HG03196 (cell line): ENCODE results near the gene E2F4.

Experiments
- ATAC-seq: cut with Tn5 transposase; IDR thresholded peaks from one replicate; pipeline ENCODE4 v1.9.1; 2021; ENCODE audit not compliant: unreplicated experiment

Gene E2F4

DNA sequence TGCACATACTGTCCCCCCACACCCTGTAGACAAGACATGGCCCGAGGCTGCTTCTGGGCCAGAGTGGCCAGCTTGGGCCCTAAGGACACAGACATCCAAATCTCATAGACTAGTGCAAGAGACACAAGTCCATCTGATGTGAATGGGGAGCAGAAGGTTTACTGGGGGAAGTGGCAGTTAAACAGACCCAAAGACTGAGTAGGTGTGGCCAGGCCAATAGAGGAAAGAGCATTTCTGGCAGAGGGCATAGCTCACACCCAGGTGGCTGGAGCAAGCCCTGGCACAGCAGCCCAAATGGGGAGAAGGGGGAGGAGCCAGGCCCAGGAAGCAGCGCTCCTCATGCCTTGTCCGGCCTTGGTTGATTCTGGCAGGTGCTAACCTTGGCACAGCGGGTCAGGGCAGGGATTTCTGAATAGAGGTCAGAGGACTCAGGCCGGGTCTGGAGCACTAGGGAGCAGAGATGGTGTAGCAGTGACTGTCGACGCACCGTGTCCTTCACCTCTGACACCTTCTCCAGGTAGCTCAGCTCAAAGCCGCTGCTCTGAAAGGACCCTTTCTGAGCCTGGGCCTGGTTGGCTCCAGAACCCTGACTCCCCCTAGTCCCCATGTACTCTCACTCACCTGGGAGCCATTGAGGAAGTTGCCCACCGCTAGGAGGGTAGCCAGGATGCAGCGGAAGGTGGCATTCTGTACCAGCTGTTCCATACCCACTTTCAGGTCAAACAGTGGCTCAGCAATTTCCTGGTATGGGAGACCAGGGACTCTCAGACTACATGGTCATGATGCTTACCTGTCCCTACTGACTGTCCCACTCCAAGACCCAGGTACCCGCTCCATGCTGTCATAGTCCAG is 39.1 kb downstream of the E2F4 start:
- no peak for ATAC-seq

DNA sequence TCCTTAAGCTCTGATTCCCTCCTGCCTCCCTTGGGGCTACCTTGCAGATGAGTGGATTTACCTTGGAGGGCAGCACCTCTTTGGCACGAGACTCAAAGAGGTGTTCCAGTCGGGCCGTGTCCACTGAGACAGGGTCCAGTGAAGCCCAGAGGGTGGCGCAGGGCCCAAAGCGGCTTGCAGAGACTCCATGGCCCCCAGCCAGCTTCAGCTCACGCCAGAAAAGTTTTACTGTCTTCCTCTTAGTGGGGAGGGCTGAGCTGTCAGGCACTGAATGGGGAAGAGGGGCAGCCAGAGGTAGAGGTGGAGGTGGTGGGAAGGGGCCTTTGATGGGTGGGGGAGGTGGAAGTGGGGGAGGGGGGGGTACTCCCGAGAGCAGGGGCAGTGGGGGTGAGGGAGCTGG is 41.6 kb downstream of the E2F4 start:
- no peak for ATAC-seq

DNA sequence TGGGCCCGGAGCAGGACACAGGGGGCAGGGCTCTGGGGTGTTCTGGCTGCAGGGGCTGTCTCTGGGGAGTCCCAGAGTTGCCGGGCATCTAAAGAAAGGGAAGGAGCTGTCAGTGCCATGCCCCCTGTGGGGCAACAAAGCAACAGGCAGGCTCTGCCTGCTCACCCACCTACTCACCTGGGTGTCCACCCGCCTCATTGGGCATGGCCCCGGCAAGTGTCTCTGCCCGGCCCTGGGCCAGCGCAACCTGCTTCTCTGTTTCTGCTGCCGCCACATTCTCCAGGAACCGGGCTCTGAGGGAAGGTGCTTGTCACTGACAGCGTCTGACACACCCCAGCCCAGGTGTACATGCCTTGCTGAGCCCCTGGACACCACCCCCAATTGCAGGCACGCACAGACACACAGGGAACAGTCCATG is 42.2 kb downstream of the E2F4 start:
- ATAC-seq, result no peak

DNA sequence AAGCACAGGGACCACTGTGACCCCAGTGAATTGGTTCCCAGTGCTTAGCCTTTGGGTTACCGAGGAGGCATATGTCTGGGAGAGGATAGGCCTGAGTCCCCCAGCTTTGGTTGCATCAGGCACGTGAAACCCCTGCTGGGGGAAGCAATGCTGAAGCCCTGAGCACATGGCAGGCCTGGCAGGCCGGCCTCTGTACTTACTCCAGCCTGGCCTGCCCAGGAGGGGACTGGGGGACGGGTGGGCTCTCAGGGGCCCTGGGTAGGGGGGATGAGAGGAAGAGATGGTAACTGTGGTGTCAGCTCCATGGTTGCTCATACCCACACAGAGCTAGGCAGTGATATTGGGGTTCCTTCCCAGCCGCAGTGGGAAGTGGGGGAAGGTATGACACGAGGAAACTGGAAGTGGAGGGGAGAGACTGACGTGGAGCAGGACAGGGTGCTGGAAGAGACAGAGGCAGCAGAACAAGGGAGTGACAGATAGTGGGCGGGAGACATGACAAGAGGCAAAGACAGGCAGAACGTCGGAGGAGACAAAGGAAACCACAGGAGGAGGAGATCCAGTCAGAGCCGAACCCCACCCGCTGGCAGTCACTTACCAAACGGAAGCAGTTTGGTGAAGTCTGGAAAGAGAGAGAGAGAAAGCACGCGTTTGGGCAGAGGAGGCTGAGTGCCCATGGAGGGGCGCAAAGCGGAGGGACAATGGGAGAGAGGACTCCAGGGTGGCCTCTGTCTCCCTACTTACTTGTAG is 44.0 kb downstream of the E2F4 start:
- ATAC-seq, result no peak

DNA sequence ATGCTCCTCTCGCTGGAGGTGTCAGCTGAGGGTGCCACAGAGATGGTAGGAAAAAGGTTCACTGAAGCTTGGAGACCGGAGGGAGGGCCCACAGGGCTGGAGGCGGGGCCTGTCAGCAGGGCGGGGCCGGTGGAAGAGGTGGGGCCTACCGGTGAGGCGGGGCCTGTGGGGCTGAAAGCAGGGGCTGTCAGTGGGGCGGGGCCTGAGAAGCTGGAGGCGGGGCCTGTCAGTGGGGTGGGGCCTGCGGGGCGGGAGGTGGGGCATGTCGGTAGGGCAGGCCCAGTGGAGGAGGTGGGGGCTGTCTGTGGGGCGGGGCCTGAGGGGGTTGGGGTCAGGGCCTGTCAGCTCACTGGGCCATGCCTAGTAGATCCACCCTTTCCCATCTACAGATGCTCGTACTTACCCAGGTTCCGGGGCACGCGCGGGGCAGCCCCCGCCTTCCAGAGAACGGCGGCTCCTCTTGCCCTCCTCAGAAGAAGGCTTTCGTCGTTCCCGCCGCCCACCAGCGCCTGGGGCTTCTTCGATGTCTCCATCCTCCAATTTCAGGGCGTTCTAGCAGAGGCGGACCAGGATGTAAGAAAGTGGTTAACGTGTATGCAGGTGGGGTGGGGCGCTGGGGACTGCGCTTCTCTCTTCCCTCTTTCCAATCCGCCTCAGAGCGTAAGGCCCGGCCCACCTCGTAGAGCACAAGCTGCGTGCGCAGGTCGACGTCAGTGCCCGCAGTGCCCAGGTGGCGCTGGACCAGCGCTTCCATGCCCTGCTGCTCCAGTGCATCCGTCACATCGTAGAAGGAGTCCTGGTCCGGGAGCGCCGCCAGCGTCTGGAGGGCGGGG is 44.8 kb downstream of the E2F4 start:
- no peak for ATAC-seq

DNA sequence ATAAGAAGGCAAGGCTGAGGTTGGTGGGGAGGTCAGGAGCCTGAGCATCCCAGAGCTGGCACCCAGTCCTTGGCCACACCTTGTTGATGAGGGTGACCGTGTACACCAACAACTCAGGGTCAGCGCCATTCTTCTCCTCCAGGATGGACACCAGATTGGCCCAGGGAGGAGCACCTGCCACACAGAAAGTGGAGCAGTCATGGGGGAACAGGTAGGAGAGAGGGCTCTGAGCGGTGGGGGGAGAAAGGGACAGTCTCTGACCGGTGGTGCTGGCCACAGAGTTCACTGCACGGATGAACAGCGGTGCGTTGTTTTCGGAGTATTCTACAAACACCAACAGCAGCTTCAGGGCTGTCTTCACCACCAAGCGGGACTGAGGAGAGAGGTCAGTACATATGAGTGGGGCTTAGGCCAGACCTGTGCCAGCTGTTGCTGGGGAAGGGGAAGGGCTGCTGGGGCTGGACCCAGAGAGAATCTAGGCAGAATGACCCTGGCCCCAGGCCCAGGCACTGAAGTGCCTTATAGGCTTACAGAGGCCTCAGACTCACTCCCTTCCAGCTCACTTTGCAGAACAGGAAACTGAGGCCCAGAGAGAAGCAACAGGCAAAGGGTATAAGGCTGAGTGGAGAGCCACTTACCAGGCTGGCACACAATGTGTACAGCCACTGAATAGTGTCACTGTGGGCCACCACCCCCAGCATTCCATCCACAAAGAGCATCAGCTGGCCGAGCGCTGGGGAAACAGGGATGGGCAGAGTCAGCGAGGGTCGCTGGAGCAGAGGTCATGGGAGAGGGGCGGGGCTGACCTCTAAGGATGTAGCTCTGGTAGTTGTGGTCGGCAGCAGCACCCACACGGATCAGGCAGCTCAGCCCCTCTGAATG is 45.7 kb downstream of the E2F4 start:
- no peak for ATAC-seq

DNA sequence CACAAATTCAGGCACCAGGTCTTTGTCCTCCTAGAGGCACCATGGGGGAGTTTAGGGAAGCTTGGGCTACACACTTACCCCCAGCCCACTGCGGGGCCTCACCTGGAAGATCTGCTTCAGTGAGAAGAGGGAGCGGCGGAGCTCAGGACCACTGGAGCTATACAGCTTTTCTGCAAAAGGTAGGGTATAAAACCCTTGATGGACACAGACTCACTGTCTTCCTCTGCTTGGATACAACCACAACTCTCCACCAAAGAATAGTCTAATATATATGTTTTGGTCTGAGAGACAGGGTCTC is 46.3 kb downstream of the E2F4 start:
- no peak for ATAC-seq

DNA sequence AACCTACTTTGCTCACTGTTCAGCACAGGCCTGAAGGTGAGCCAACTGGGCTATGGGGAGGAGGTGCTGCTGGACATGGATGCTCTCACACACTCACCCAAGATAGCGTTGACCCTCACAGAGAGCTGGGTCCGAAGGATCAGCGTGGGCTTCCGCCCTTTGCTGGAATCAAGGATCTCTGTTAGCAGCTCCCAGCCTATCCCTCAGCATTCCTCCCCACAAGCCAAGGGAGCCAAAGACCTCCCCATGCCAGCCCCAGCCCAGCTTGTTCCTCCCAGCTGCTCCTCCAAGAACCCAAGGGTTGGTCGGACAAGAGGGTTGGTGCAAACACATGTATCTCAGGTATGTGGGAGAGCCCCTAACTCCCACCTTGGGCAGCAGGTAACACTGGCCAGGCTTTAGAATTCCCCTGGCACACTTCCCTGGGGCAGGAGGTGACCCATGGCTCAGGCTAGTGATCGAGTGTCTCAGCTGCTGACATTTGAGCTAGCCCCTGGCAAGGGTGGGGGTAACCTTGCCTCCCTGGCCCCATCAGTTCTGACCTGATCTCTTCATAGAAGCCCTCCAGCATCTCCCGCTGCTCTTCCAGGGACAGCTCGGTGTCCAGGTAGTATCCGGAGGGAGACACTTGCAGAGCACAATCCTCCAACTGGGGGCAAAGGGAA is 47.0 kb downstream of the E2F4 start:
- ATAC-seq, result no peak

DNA sequence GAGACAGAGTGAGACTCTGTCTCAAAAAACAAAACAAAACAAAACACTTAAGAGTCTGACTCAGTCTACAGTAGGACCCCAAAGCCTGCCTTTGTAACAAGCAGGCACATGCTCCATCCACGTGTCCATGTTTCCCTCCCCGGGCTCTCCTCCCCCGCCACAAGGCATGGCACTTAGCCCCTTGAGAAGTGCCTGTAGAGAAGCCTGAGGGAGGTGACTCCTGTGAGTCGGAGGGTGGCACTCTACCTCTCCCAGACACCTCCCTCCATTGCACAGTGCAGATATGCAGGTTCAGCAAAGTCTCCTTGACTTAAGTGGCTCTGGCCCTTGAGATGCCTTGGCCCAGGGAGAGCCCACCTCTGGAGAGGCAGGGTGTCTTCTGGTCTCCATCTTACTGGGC is 48.6 kb downstream of the E2F4 start:
- ATAC-seq, result no peak

DNA sequence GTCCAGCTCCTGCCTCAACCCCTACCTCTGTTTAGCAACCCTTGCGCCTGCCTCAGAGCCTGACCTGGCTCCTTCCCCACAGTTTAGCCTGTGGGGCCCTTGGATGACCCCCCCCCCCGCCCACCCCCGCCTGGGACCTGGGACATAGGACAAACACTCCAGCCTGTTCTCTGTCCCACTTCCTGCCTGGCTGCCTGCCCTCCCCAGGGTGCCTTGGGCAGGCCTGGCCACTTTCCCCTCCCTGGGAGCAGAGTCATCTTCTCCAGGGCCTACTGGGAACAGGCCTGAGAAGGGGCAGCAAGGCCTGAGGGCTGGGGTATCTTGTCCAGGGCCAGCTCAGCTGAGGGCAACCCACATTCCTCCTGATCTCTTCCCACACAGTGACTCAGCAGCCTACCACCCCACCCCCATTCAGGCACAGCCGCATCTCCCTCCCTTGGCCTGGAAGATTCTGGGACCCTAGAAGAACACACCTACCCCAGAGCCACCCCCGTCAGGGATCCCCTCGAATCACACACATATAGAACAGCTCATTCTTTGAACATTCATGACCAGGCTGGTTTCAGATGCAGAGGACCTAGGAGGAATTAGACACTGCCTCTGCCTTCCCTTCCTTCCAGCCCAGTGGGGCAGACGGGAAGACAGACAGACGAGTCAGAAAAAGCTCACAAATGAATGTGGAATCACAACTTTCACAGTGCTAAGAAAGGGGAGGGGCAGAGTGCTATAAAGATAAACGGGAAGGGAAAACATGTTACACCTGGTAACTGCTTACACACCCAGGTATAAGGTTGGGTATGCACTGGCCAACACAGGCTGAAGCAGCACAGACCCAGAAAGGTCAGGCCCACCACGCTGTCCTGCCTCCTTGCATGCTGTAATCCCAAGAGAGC is 49.3 kb downstream of the E2F4 start:
- no peak for ATAC-seq

DNA sequence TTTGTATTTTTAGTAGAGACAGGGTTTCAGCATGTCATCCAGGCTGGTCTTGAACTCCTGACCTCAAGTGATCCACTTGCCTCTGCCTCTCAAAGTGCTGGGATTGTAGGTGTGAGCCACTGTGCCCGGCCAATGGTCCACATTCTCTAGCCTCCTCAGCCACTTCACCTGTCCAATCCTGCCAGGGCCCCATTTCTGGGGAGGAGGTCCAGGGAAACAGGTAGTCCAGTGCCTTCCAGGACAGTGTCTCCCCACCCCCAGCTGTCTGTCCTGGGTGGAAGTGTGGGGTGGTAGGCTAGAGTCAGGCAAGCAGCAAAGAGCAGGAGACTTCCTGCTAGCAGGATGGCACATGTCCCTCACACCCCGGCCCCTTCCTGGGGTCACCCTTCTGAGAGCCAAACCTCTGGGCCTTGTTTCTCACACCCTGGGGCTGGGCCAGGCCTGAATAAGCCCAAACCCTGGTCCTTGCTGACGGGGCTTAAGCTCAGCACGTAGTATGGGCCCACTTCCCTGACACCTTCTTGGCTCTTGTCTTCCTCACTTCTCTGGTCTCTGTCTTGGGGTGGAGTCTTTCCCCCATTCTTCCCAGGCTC is 50.3 kb downstream of the E2F4 start:
- ATAC-seq, result no peak

DNA sequence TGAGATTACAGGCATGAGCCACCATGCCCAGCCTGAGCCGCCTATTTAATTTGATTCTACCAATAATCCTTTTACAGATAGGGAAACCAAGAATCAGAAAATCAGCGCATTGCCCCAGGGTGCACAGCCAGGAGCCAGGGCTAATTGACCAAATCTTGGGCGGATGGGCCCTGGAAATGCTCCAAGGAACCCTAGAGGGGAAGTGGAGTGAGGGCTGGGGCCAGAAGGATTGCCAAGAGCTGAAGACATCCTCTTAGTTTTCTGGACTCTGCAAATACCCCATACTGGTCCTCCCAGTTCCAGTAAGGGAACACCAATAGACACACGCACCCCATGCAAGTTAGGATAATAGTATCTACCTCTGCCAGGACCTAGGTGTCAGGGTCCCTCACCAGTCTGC is 51.5 kb downstream of the E2F4 start:
- no peak for ATAC-seq

DNA sequence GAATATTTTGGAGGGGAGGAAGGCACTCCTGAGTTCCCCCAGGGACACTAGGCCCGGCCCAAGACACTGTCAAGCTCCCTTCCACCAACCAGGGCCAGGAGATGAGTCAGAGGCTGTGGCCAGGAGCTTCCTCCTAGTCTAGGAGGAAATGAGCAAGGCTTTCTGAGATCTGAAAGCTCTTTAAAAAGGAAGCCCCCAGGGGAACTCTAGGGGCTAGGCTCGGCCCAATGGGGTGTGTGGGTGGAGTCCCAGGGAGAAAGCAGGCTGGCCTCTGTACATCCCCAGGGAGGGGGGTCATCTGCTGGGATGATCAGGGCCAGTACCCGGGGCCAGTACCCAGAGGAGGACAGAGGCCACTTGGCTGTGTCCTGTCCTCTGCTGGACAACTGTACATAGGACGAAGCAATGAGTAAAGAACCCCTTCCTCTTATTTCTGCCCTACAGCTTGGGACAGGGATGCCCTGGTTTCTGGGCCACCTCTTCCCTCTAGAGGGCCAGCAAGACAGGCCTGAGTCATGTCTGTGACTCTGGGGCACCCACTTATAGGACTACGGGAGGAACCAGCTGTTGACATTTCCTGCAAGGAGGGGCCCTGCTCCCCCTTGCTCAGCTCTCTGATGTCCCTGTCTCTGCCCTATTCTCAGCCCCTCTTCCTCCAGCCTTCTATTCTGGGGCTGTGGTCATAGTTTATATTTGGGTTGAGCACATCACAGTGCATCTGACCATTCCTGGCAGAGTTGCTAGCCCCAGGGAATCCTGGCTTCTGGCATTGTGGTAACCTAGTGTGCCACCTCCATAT is 52.6 kb downstream of the E2F4 start:
- peak; percentile 45 for ATAC-seq

DNA sequence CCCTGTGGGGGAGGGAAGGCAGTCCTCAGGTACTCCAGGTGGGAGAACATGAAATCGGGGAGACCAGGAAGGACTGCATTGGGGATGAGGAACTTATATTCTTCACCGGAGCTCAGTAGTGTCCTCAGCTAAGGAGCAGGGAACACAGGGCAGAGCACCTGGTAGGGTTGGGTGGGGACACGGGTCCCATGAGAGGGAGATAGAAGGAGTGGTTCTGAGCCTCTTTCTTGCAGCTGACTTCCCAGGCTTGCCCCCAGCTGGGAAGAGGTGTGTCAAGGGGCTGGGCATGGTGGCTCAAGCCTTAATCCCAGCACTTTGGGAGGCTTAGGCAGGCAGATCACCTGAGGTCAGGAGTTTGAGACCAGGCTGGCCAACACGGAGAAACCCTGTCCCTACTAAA is 53.2 kb downstream of the E2F4 start:
- no peak for ATAC-seq

DNA sequence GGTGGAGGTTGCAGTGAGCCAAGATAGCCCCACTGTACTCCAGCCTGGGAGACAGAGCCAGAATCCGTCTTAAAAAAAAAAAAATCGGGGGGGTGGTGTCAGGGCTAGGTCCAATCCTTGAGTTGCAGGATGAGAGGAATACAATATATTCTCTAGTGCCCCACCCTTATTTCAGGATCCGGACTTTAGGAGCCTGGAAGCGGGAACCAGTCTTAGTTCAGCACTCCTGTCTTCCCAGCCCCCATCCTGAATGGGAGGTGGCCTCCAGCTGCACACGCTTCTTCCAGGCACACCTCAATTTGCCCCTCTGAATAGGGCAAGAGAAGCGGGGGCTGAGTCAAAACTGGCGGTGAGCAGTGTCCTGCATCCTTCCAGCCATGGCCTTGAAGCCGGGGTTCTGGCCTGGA is 53.7 kb downstream of the E2F4 start:
- ATAC-seq, result no peak

DNA sequence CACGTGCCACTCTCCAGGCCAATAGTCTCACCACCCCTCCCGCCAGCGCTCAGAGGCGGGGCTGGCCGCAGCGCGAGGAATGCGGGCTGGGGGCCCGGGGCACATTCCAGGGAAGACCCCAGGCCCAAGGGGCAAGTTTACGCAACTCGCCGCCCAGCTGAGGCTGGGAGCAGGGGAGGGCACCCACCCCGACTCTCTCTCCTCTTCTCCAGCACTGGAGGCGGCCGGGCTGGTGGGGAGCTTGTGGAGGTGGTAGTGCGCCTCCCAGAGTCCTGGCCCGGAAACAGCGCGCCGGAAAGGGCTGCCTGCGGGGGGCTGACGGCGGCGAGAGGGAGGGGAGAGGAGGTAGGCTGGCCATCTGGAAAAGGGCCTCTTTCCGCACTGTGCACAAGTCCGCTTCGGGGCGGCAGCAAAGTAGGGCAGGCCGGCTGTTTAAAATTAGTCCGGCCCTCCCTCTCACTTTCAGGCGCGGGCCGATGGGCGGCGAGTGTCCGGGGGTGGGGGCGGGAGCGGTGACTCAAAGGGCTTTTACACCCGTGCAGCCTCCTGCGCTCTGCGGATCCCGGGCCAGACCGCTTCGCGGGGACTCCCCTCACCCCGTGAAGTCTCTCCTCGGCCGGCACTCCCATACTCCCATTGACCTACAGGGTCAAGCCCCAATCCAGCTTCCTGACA is 54.3 kb downstream of the E2F4 start:
- ATAC-seq, result peak; percentile 21

DNA sequence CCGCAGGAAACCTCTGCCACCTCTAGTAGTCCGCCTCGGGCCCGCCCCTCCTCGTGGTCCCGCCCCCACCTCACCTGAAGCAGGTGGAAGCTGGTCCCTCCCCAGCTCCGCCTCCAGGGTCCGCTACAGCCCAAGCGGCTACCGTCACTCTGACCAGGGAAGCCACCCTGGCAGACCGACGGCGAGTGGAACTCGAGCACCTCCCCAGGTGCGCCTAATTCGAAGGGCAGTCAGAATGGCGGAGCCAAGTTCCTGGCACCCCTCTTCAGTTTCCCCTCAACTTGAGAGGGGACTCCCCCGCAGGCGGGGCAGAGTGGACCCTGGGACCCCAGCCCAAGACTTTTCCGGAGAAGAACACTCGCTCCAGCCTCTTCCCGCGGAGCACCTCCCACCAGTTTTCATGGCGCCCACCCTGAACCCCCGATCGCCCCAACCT is 54.8 kb downstream of the E2F4 start:
- no peak for ATAC-seq
